GM12878 (cell line): ENCODE measurements around the gene IMMP2L. TPM values are rescaled to one million over a fixed set of nuclear protein-coding genes. Genes with fewer than 3 reads are reported as not detected.

Experiments
- ATAC-seq: fragments of 200-7000 bp; cut with Tn5 transposase; 3 replicates; pipeline ENCODE4 v1.9.1; 2020; ENCODE audit warnings: mild to moderate bottlenecking, moderate library complexity
- BruUV-seq: library from RNA; stranded (reverse); fragments of 400-500 nt; replicated peaks from 2 replicates; lab custom pipeline; 2021; lab: Mats Ljungman, UMichigan
- CTCF ChIA-PET: fragments of 300-600 bp; sonication (Branson Sonifier 250); formaldehyde crosslinking; extraction: SDS; loops from one replicate; lab custom pipeline; 2021; ENCODE audit warnings: inconsistent platforms; lab: Yijun Ruan, JAX
- POLR2A ChIA-PET: fragments of 350-600 bp; formaldehyde crosslinking; extraction: SDS; loops from one replicate; lab custom pipeline; 2021; ENCODE audit warnings: inconsistent platforms; lab: Charles Lee
- RAD21 ChIA-PET: fragments of 300-600 bp; sonication (Branson Sonifier 250); formaldehyde crosslinking; loops from one replicate; lab custom pipeline; 2023; ENCODE audit warnings: antibody characterized with exemption; ENCODE audit not compliant: unreplicated experiment; lab: Charles Lee
- SMC1A ChIA-PET: fragments of 300-600 bp; sonication (Branson Sonifier 250); formaldehyde crosslinking; loops from one replicate; lab custom pipeline; 2023; ENCODE audit not compliant: unreplicated experiment, uncharacterized antibody; lab: Charles Lee
- DNase-seq: peaks from one replicate; pipeline ENCODE4 v3.0.0-alpha.2; 2011; ENCODE audit warnings: low read depth, low spot score
- FAIRE-seq: peaks from 3 replicates; lab custom pipeline; 2011; peaks lifted over from hg19 to GRCh38; lab: Jason Lieb, UNC
- H2AFZ ChIP-seq: 2 replicates; pipeline ENCODE4 v1.6.0; 2011; ENCODE audit warnings: low read depth, low read length, control low read depth; ENCODE audit not compliant: control insufficient read depth
- H3K27ac ChIP-seq: 2 replicates; pipeline ENCODE4 v1.5.1; 2011; ENCODE audit warnings: control low read depth; ENCODE audit not compliant: control insufficient read depth, insufficient read depth
- H3K27me3 ChIP-seq, 2 experiments: replicated peaks in 1 of 2; 2 replicates each; pipeline versions ENCODE4 v1.6.0 to v1.6.1; 2011; ENCODE audit warnings: low read length in 1 of 2; ENCODE audit not compliant: control insufficient read depth in 2 of 2, insufficient read depth in 2 of 2
- H3K36me3 ChIP-seq, 2 experiments: 2 replicates each; pipeline ENCODE4 v1.5.1; 2011; ENCODE audit warnings: low read length in 1 of 2; ENCODE audit not compliant: control insufficient read depth in 2 of 2, insufficient read depth in 2 of 2
- H3K4me1 ChIP-seq: 2 replicates; pipeline ENCODE4 v1.6.1; 2011; ENCODE audit warnings: mild to moderate bottlenecking, low read length, moderate library complexity, mixed read lengths; ENCODE audit not compliant: control insufficient read depth, insufficient read depth
- H3K4me2 ChIP-seq: 2 replicates; pipeline ENCODE4 v1.6.0; 2011; ENCODE audit warnings: control low read depth; ENCODE audit not compliant: control insufficient read depth, insufficient read depth
- H3K4me3 ChIP-seq: fragments of 200-600 bp; sonication (generic); 2 replicates; pipeline ENCODE4 v1.5.1; 2016
- H3K79me2 ChIP-seq: 2 replicates; pipeline ENCODE4 v1.6.0; 2011; ENCODE audit warnings: low read length; ENCODE audit not compliant: control insufficient read depth, insufficient read depth
- H3K9ac ChIP-seq: 2 replicates; pipeline ENCODE4 v1.8.0; 2011; ENCODE audit warnings: low read length, control low read depth, mixed read lengths; ENCODE audit not compliant: control insufficient read depth, insufficient read depth
- H3K9me3 ChIP-seq: replicated peaks from 3 replicates; pipeline ENCODE4 v1.5.1; 2011; ENCODE audit warnings: mild to moderate bottlenecking, low read length; ENCODE audit not compliant: control insufficient read depth, insufficient read depth
- H4K20me1 ChIP-seq: 2 replicates; pipeline ENCODE4 v1.6.0; 2011; ENCODE audit not compliant: control insufficient read depth, insufficient read depth
- BCL11A ChIP-seq: IDR thresholded peaks from 2 replicates; pipeline ENCODE4 v1.6.1; 2011; ENCODE audit warnings: low read depth, low read length
- BHLHE40 ChIP-seq, 2 experiments: fragments of 450-650 bp in 1 of 2; IDR thresholded peaks; 2 replicates each; pipeline ENCODE4 v1.6.1; 2011 to 2017; ENCODE audit warnings: low read depth in 2 of 2, borderline replicate concordance in 1 of 2, improper control_type of control experiment in 1 of 2, low read length in 1 of 2, mild to moderate bottlenecking in 1 of 2
- CBFB ChIP-seq: IDR thresholded peaks from 2 replicates; pipeline ENCODE4 v1.6.1; 2016; ENCODE audit warnings: antibody characterized with exemption, low read depth
- EZH2 ChIP-seq: IDR thresholded peaks from 2 replicates; pipeline ENCODE4 v1.6.1; 2012; ENCODE audit warnings: low read depth, mild to moderate bottlenecking, control low read depth, inconsistent platforms, low read length, borderline replicate concordance; ENCODE audit not compliant: control insufficient read depth
- HDAC2 ChIP-seq: fragments of 200-600 bp; sonication (generic); IDR thresholded peaks from 2 replicates; pipeline ENCODE4 v1.6.1; 2017
- PAX5 ChIP-seq: IDR thresholded peaks from 2 replicates; pipeline ENCODE4 v1.6.1; 2011; ENCODE audit warnings: low read depth, low read length, borderline replicate concordance
- SRF ChIP-seq, 2 experiments: IDR thresholded peaks; 2 replicates each; pipeline ENCODE4 v1.6.1; 2011; ENCODE audit warnings: low read depth in 2 of 2, low read length in 2 of 2, mild to moderate bottlenecking in 1 of 2, moderate library complexity in 1 of 2
- TAF1 ChIP-seq: IDR thresholded peaks from 2 replicates; pipeline ENCODE4 v1.6.1; 2011; ENCODE audit warnings: mild to moderate bottlenecking, low read depth, low read length, borderline replicate concordance
- TCF12 ChIP-seq: IDR thresholded peaks from 2 replicates; pipeline ENCODE4 v1.6.1; 2011; ENCODE audit warnings: low read depth, mild to moderate bottlenecking, low read length
- TCF7 ChIP-seq: IDR thresholded peaks from 2 replicates; pipeline ENCODE4 v1.6.1; 2014; ENCODE audit warnings: antibody characterized with exemption, borderline replicate concordance
- ZNF217 ChIP-seq: fragments of 450-650 bp; IDR thresholded peaks from 2 replicates; pipeline ENCODE4 v1.6.1; 2017; ENCODE audit warnings: antibody characterized with exemption, mild to moderate bottlenecking
- WGBS: methylation state at CpG from one replicate; pipeline ENCODE4 v1.1.6; 2016; ENCODE audit warnings: low lambda C conversion rate; ENCODE audit not compliant: insufficient replicate concordance, insufficient coverage; ENCODE audit errors: missing lambda C conversion rate; 5-methylcytosine and 5-hydroxymethylcytosine counted together
- in situ Hi-C: fragments of 300-500 bp; cut with MboI; formaldehyde crosslinking; loops from 9 replicates; pipeline ENCODE4 v1.14.3; 2018; ENCODE audit warnings: mixed read lengths
- intact Hi-C: fragments of 100-400 bp; cut with micrococcal nuclease; formaldehyde crosslinking; loops from one replicate; pipeline ENCODE4 v1.14.2; 2022; ENCODE audit not compliant: unreplicated experiment
- polyA plus RNA-seq, 11 experiments: library from polyadenylated mRNA; depleted of rRNA in 4 of 11; unstranded in 6 of 11; stranded (reverse) in 5 of 11; fragments of >200 nt; fragmentation: Nextera tagmentation in 4 of 11; fragmentation: Illumina TruSeq in 1 of 11; extraction: Ambion mirVana in 4 of 11; extraction: Trizol in 1 of 11; gene quantifications; 1 replicate in 1 of 11; 2 replicates in 10 of 11; pipeline versions ENCODE4 v1.2.1 to v1.2.3, GENCODE V29; 2011 to 2016; ENCODE audit warnings: inconsistent platforms in 2 of 11, missing spikeins in 2 of 11, low read depth in 1 of 11
- total RNA-seq, 4 experiments: library from RNA; depleted of rRNA in 3 of 4; stranded (reverse); fragments of >200 nt in 3 of 4; fragmentation: Illumina TruSeq in 1 of 4; extraction: Trizol in 1 of 4; gene quantifications; 2 replicates each; pipeline versions ENCODE4 v1.2.1 to v1.2.3, GENCODE V29; 2013 to 2021

IMMP2L gene
- total and polyA plus RNA-seq, 10 of the 15 experiments (the other 5 are each of a cell fraction or from before 2014, with no cell fraction given), result 12.6 to 46.3 (median 19.6) TPM

DNA sequence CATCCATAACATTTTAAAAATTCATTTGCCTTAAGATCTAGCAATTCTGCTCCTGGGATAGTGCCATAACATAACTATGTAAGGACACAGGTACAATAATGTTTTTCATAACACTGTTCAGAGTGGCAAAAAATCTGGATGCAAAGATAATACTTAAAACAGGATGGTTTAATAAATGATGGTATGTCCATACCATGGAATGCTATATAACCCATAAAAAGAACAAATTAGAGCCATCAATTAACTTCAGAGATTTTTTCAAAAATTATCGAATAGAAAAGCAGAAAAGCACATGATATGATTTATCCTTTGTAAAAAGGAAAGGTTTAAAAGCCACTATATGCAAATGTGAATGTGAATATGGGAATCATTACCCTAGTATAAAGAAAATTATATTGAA, 664.8 kb downstream of the IMMP2L start:
- Histone ChIP-seq H3K9ac (no peak overlapping the region), H3K9me3 (no peaks in the 10 kb centered on the region; the same call in 2 of the 3 replicates), H4K20me1 (no peaks in the 10 kb centered on the region), H3K4me3 (no peak overlapping the region), H2AFZ (no peak overlapping the region)
- CTCF ChIA-PET, result no interaction called here
- RAD21 ChIA-PET, result no interaction called here
- no peak for FAIRE-seq
- SMC1A ChIA-PET, result no interaction called here
- intact Hi-C loops, result no loop called here
- 0% methylated on average over 1 of the region's 1 CpG for WGBS
- in situ Hi-C loops, result no loop called here
- TF ChIP-seq BCL11A (no peak), ZNF217 (no peak), PAX5 (no peak), SRF (IDR thresholded peaks at IDR 0.05; ENCODE audit: low read depth in 2 of 2, low read length in 2 of 2) (no peak), BHLHE40 (IDR thresholded peaks at IDR 0.05; ENCODE audit: borderline replicate concordance in 1 of 2, low read depth in 2 of 2, low read length in 1 of 2) (no peak), TCF7 (no peak), HDAC2 (no peak), TAF1 (no peak), CBFB (no peak), EZH2 (no peak), TCF12 (no peak)
- TF ChIP-seq, all 136 proteins: peak for 0
- H3K36me3 ChIP-seq, result no peaks in the 10 kb centered on the region
- ATAC-seq (no peak), DNase-seq (no peak)
- H3K27ac ChIP-seq, result no peak overlapping the region
- no peaks in the 10 kb centered on the region for H3K27me3 ChIP-seq
- no TSS peak for BruUV-seq
- no peaks in the 10 kb centered on the region for H3K79me2 ChIP-seq
- H3K4me1 ChIP-seq, result no peaks in the 10 kb centered on the region
- H3K4me2 ChIP-seq, result no peak overlapping the region
- POLR2A ChIA-PET, result no interaction called here
